Kidney (tissue), 14 donors: ENCODE data around the gene FHL1. TPM values are rescaled to one million over a fixed set of nuclear protein-coding genes. Genes with fewer than 3 reads are reported as not detected.
A peak's percentile ranks its signal among the peaks of the same experiment; 100 is the strongest.

Source experiments
- DNase-seq, 5 donors: peaks; one replicate each; pipeline ENCODE4 v3.0.0-alpha.2; 2013 to 2020
- FAIRE-seq: peaks from 2 replicates; lab custom pipeline; 2012; peaks lifted over from hg19 to GRCh38; lab: Jason Lieb, UNC
- H3K27ac ChIP-seq, 2 donors: one replicate each; pipeline ENCODE4 v1.7.0; 2013; ENCODE audit warnings: low read depth in 2 of 2, low read length in 2 of 2, inconsistent platforms in 1 of 2
- H3K27me3 ChIP-seq: one replicate; pipeline ENCODE4 v1.7.1; 2013; ENCODE audit warnings: low read length, inconsistent platforms; ENCODE audit not compliant: control insufficient read depth, insufficient read depth
- H3K36me3 ChIP-seq, 3 donors: one replicate each; pipeline versions ENCODE4 v1.7.0 to v1.7.1; 2013; ENCODE audit warnings: low read length in 3 of 3, control low read depth in 1 of 3, inconsistent platforms in 1 of 3; ENCODE audit not compliant: insufficient read depth in 3 of 3, control insufficient read depth in 2 of 3
- H3K4me1 ChIP-seq, 3 donors: one replicate each; pipeline versions ENCODE4 v1.7.0 to v1.7.1; 2013; ENCODE audit warnings: low read length in 3 of 3, inconsistent platforms in 1 of 3, low read depth in 1 of 3; ENCODE audit not compliant: control insufficient read depth in 2 of 3, insufficient read depth in 2 of 3
- H3K4me3 ChIP-seq, 3 donors: one replicate each; pipeline versions ENCODE4 v1.7.0 to v1.8.1; 2013; ENCODE audit warnings: low read length in 3 of 3, control low read depth in 1 of 3, inconsistent platforms in 1 of 3
- H3K9ac ChIP-seq, 3 donors: one replicate each; pipeline versions ENCODE4 v1.7.0 to v1.7.1; 2013; ENCODE audit warnings: low read length in 3 of 3, control low read depth in 1 of 3, inconsistent platforms in 1 of 3
- H3K9me3 ChIP-seq, 3 donors: one replicate each; pipeline versions ENCODE4 v1.7.0 to v1.7.1; 2013; ENCODE audit warnings: low read length in 3 of 3, control low read depth in 1 of 3, inconsistent platforms in 1 of 3; ENCODE audit not compliant: control insufficient read depth in 2 of 3, insufficient read depth in 1 of 3
- intact Hi-C: fragments of 100-400 bp; cut with DNase I; formaldehyde crosslinking; loops from one replicate; pipeline ENCODE4 v1.11.1; 2022
- polyA plus RNA-seq: library from polyadenylated mRNA; stranded (reverse); fragments of 350-450 nt; fragmentation: Illumina TruSeq; extraction: RNeasy Lipid Tissue Mini Kit (QIAGEN cat#74804); gene quantifications from one replicate; pipeline ENCODE4 v1.2.3, GENCODE V29; 2014; ENCODE audit warnings: low read depth, low replicate concordance; ENCODE audit not compliant: insufficient read depth
- total RNA-seq: library from RNA; stranded (reverse); fragmentation: NEBNext Ultra II Directional; extraction: Animal tissue kit (Norgen Biotek cat#: 25700); gene quantifications from one replicate; pipeline ENCODE4 v1.2.1, GENCODE V29; 2021
- TF ChIP-seq, protein P1 (sequence below): IDR thresholded peaks from 3 replicates; pipeline ENCODE4 v1.5.1; 2012; ENCODE audit warnings: mild to moderate bottlenecking, moderate library complexity, borderline replicate concordance; ENCODE audit not compliant: insufficient read depth; ENCODE audit errors: extremely low read depth
- donor health status: control.
- donor health status: control.
- donor health status: control.
- donor health status: control.
- donor health status: control.
- donor health status: DM: yes; HTN: yes; CAD: no.
- donor health status: Normal renal cell carcinoma (clear cell type).

Gene FHL1
- total and polyA plus RNA-seq, 2 donors from 2014 or later = 44.0 to 168 TPM

GRCh38 chrX:136126872-136127406 lies 20.4 kb upstream of the FHL1 start:
- no peak overlapping the region for H3K4me3 ChIP-seq
- FAIRE-seq (peak; percentile 94), DNase-seq (no peak)
- intact Hi-C loops = no loop called here
- TF ChIP-seq, protein P1, sequence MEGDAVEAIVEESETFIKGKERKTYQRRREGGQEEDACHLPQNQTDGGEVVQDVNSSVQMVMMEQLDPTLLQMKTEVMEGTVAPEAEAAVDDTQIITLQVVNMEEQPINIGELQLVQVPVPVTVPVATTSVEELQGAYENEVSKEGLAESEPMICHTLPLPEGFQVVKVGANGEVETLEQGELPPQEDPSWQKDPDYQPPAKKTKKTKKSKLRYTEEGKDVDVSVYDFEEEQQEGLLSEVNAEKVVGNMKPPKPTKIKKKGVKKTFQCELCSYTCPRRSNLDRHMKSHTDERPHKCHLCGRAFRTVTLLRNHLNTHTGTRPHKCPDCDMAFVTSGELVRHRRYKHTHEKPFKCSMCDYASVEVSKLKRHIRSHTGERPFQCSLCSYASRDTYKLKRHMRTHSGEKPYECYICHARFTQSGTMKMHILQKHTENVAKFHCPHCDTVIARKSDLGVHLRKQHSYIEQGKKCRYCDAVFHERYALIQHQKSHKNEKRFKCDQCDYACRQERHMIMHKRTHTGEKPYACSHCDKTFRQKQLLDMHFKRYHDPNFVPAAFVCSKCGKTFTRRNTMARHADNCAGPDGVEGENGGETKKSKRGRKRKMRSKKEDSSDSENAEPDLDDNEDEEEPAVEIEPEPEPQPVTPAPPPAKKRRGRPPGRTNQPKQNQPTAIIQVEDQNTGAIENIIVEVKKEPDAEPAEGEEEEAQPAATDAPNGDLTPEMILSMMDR = no peak
- no peaks in the 10 kb centered on the region for H3K4me1 ChIP-seq
- no peak overlapping the region for H3K9ac ChIP-seq
- no peaks in the 10 kb centered on the region for H3K9me3 ChIP-seq
- no peaks in the 10 kb centered on the region for H3K27me3 ChIP-seq
- no peaks in the 10 kb centered on the region for H3K36me3 ChIP-seq
- H3K27ac ChIP-seq = no peak overlapping the region

- intact Hi-C loops = no loop called here
- Histone ChIP-seq H3K27me3 (no peaks in the 10 kb centered on the region), H3K27ac (no peak overlapping the region), H3K9ac (no peak overlapping the region), H3K36me3 (no peaks in the 10 kb centered on the region), H3K4me3 (no peak overlapping the region), H3K9me3 (no peaks in the 10 kb centered on the region), H3K4me1 (no peaks in the 10 kb centered on the region)
- TF ChIP-seq, protein P1 = no peak
- FAIRE-seq = no peak
- DNase-seq = no peak
These were observed 18.6 kb upstream of the FHL1 start for GRCh38 chrX:136128743-136129142.

DNA sequence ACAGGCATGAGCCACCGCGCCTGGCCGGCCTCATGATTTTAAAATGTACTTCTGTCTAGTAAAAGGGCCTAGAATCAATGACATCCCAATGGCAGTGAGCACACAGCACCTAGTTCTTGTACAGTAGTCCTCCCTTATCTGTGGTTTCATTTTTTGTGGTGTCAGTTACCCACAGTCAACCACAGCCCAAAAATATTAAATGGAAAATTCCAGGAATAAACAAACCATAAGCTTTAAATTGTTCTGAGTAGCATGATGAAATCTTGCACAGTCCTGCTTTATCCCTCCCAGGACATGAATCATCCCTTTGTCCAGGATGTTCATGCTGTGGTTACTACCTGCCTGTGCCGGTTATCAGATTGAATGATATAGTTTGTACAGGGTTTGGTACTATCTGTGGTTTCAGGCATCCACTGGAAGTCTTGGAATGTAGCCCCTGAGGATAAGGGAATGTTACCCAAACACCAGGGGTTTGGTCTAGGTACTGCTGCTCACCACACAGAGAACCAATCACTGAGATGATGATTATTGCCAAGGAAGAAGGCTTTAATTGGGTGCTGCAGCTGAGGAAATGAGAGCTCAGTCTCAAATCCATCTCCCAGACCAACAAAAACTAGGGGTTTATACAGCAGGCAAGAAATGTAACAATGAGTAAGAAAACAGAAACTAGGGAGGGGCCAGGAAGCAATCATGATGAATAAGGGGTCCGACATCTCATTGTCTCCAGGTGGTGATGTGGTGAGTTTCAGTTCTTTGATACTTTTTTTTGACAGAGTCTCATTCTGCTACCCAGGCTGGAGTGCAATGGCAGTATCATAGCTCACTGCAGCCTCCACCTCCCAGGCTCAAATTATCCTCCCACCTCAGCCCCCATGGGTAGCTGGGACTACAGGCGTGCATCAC lies 16.2 kb upstream of the FHL1 start:
- intact Hi-C loops = no loop called here

More for the DNA sequence above, 16.2 kb upstream of the FHL1 start:
- Histone ChIP-seq H3K4me3 (no peak overlapping the region), H3K9me3 (no peaks in the 10 kb centered on the region), H3K4me1 (no peaks in the 10 kb centered on the region), H3K27me3 (no peaks in the 10 kb centered on the region), H3K36me3 (no peaks in the 10 kb centered on the region), H3K9ac (no peak overlapping the region), H3K27ac (no peak overlapping the region)
- FAIRE-seq (no peak), DNase-seq (no peak)
- TF ChIP-seq, protein P1 = no peak
